ENCODE measurements around the gene CDKN1B. TPM values are rescaled to one million over a fixed set of nuclear protein-coding genes. Genes with fewer than 3 reads are reported as not detected.
A peak's percentile ranks its signal among the peaks of the same experiment; 100 is the strongest.

Gene CDKN1B
- total and polyA plus RNA-seq, 2 experiments from 2014 or later, result 3.4 to 24.4 TPM

DNA sequence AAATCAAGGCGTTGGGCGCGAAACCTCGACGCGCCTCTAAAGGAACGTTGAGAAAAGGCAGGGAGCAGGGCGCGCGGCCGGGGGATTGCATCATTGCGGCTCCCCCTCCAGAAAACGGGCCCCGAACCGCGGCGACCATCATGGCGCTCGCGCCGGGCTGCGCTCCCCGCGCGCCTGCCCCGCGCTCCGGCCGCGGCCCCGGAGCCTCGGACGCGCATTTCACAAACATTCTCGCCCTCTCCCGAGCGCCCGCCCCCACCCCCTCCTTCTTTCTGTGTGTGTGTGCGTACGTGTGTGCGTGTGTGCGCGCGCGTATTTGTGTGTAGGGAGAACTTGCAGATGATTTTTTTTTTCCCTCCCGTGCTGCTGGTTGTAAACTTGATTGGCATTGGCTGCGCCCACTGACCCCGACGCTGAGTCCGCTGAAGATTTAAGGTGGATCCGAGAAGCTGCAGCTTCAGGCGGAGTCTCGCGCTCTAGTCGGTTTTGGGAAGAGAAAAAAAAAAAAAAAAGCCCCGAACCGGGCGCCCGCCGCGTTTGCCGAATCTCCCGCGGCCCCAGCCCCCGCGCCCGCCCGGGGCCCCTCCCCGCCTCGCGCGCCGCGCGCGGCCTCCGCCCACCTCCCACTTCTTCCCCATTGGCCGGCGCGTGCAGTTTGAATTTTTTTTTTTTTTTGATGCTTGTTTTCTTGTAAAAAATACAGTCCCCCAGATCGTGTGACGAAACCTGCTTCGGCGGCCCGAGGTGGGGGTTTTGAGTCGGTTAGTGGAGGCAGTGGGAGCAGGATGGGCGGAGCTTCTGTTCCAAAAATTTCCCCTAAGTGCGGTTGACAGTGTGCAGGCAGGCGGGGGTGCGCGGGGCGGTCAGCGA, 8.2 kb downstream of the CDKN1B start:
- Histone ChIP-seq H3K9ac (peak overlapping the region; percentile 97), H3K27me3 (replicated peaks; ENCODE audit: insufficient read depth) (no peaks in the 10 kb centered on the region), H3K27ac (peak overlapping the region; percentile 94), H3F3A (ENCODE audit: insufficient read depth) (peaks cover 36% of the 10 kb centered on the region), H3K9me3 (ENCODE audit: low read depth) (no peaks in the 10 kb centered on the region), H3K4me2 (ENCODE audit: unreplicated experiment) (peak overlapping the region; percentile 89), H3K36me3 (ENCODE audit: low read depth) (peaks cover 14% of the 10 kb centered on the region; the same call in 1 of the 2 replicates), H3K9me2 (ENCODE audit: insufficient read depth) (no peaks in the 10 kb centered on the region), H3K79me2 (ENCODE audit: insufficient read depth) (peaks cover 76% of the 10 kb centered on the region), H3K4me3 (peak overlapping the region; percentile 90), H2AFZ (peak overlapping the region; percentile 85), H4K20me1 (ENCODE audit: insufficient read depth) (no peaks in the 10 kb centered on the region), H3K4me1 (ENCODE audit: insufficient read depth) (peaks cover 30% of the 10 kb centered on the region)
- 1% methylated on average over 69 to 92 of the region's 93 CpGs for WGBS, 2 experiments (ENCODE audit: low coverage in 1 of 2, low lambda C conversion rate in 2 of 2, missing lambda C conversion rate in 2 of 2)
- in situ Hi-C loops (cut with MboI), result no loop called here
- TF ChIP-seq EZH2 (IDR thresholded peaks at IDR 0.05; ENCODE audit: insufficient read depth, poor library complexity, severe bottlenecking), result no peak
- peak; percentile 99 for DNase-seq

DNA sequence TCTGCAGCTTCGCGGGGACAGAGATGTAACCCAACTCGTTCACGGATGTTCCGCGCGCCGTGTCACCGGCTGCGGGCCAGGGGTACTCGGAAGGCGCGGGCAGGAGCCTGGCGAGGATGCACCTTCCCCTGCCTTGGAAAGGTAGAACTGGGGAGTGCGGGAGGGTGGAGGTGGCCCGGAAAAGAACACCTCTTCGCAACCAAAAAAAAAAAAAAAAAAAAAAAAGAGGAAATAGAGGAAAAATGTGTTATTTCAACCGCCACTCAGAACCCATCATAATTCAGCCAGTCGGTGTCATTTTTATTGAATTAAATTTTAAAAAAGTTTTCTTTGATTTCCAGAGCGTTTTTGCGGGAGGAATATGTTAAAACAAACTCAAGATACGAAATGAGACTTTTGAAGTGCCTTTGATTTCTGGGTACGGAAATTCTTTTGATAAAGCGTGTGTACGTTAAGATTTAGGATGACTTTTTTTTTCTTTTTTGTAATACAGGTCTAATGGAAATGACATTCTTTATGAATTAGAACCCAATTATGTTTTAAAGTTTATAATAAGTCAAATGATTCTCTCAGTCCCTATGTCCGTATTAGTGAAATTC, 8.9 kb downstream of the CDKN1B start:
- peak overlapping the region; percentile 97 for H3K9ac ChIP-seq
- peaks cover 23% of the 10 kb centered on the region for H3K4me1 ChIP-seq (ENCODE audit: insufficient read depth)
- WGBS, 2 experiments (ENCODE audit: low coverage in 1 of 2, low lambda C conversion rate in 2 of 2, missing lambda C conversion rate in 2 of 2), result 4 to 6% methylated on average over 26 of the region's 26 CpGs
- no peaks in the 10 kb centered on the region for H3K9me3 ChIP-seq (ENCODE audit: low read depth)
- DNase-seq, result no peak
- H2AFZ ChIP-seq, result peak overlapping the region; percentile 85
- peaks cover 29% of the 10 kb centered on the region for H3F3A ChIP-seq (ENCODE audit: insufficient read depth)
- H3K9me2 ChIP-seq (ENCODE audit: insufficient read depth), result no peaks in the 10 kb centered on the region
- peaks cover 76% of the 10 kb centered on the region for H3K79me2 ChIP-seq (ENCODE audit: insufficient read depth)
- peak overlapping the region; percentile 89 for H3K4me2 ChIP-seq (ENCODE audit: unreplicated experiment)
- no peak for TF ChIP-seq EZH2phosphoT487 (IDR thresholded peaks at IDR 0.05; ENCODE audit: insufficient read depth, low read depth)
- TF ChIP-seq EZH2 (IDR thresholded peaks at IDR 0.05; ENCODE audit: insufficient read depth, poor library complexity, severe bottlenecking), result no peak
- H3K4me3 ChIP-seq, result peak overlapping the region; percentile 90
- no peaks in the 10 kb centered on the region for H3K27me3 ChIP-seq (replicated peaks; ENCODE audit: insufficient read depth)
- peak overlapping the region; percentile 94 for H3K27ac ChIP-seq
- 0 out of 2 replicates have a peak, but pooled peaks cover 7% of the 10 kb centered on the region for H3K36me3 ChIP-seq (ENCODE audit: low read depth)
- no peaks in the 10 kb centered on the region for H4K20me1 ChIP-seq (ENCODE audit: insufficient read depth)
- in situ Hi-C loops (cut with MboI), result no loop called here

DNA sequence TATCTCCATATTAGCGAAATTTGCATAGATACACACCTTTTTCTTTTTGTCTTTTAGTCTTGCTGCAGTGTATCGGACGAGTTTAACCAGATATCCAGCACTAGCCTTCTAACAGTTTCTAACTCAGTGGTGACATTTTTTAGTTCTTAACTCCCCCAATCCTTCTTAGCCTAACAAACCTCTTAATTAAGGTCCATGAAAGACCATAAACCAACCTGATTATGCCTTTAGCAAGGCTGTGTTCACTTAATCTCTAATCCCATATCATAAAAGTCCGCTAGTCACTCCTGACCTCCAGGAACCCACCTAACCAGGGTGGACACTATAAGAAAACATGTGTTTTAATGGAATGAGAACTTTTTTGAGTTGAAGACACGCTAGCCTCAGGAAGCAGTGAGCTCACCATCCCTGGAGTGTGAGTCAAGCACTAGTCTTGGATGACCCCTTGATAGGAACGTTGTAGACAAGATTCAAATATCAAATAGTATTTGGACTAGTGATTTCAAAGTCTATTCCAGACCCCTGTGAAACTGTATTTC, 9.5 kb downstream of the CDKN1B start:
- Histone ChIP-seq H3K27me3 (replicated peaks; ENCODE audit: insufficient read depth) (no peaks in the 10 kb centered on the region), H3K27ac (peak overlapping the region; percentile 94), H3K36me3 (ENCODE audit: low read depth) (0 out of 2 replicates have a peak, but pooled peaks cover 6% of the 10 kb centered on the region), H3K9me3 (ENCODE audit: low read depth) (no peaks in the 10 kb centered on the region), H3K9me2 (ENCODE audit: insufficient read depth) (no peaks in the 10 kb centered on the region), H3K4me1 (ENCODE audit: insufficient read depth) (peaks cover 18% of the 10 kb centered on the region), H3K79me2 (ENCODE audit: insufficient read depth) (peaks cover 76% of the 10 kb centered on the region), H3F3A (ENCODE audit: insufficient read depth) (peaks cover 26% of the 10 kb centered on the region), H3K4me2 (ENCODE audit: unreplicated experiment) (peak overlapping the region; percentile 89), H2AFZ (peak overlapping the region; percentile 85), H3K9ac (peak overlapping the region; percentile 97), H4K20me1 (ENCODE audit: insufficient read depth) (no peaks in the 10 kb centered on the region), H3K4me3 (peak overlapping the region; percentile 90)
- in situ Hi-C loops (cut with MboI), result no loop called here
- 12 to 22% methylated on average over 6 of the region's 6 CpGs for WGBS, 2 experiments (ENCODE audit: low coverage in 1 of 2, low lambda C conversion rate in 2 of 2, missing lambda C conversion rate in 2 of 2)
- DNase-seq, result peak; percentile 92
- TF ChIP-seq EZH2 (IDR thresholded peaks at IDR 0.05; ENCODE audit: insufficient read depth, poor library complexity, severe bottlenecking) (no peak), EZH2phosphoT487 (IDR thresholded peaks at IDR 0.05; ENCODE audit: insufficient read depth, low read depth) (no peak)

DNA sequence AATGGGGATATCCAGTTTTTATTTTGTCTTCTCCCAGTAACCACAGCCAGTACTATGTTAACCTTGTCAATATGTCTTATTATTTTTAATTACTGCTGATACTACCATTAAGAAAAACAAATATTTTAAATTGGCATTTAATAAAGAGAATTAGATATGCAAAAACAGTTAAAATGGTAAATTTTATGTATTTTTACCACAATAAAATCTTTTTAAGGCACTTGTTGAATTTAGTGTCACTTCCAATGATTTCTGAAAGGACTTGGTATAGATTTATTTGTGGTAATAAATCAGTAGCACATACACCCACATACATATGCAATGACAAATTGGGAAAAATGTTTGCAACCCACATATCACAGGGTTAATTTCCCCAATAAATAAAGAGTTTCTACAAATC, 14.0 kb downstream of the CDKN1B start:
- H3K9me2 ChIP-seq (ENCODE audit: insufficient read depth), result no peaks in the 10 kb centered on the region
- no peak overlapping the region for H3K9ac ChIP-seq
- H3K27ac ChIP-seq, result no peak overlapping the region
- H3K9me3 ChIP-seq (ENCODE audit: low read depth), result no peaks in the 10 kb centered on the region
- no peaks in the 10 kb centered on the region for H3K27me3 ChIP-seq (replicated peaks; ENCODE audit: insufficient read depth)
- peaks cover 7% of the 10 kb centered on the region for H3K4me1 ChIP-seq (ENCODE audit: insufficient read depth)
- H4K20me1 ChIP-seq (ENCODE audit: insufficient read depth), result no peaks in the 10 kb centered on the region
- H3K4me2 ChIP-seq (ENCODE audit: unreplicated experiment), result no peak overlapping the region
- in situ Hi-C loops (cut with MboI), result no loop called here
- TF ChIP-seq EZH2phosphoT487 (IDR thresholded peaks at IDR 0.05; ENCODE audit: insufficient read depth, low read depth), result no peak
- TF ChIP-seq EZH2 (IDR thresholded peaks at IDR 0.05; ENCODE audit: insufficient read depth, poor library complexity, severe bottlenecking), result no peak
- H3F3A ChIP-seq (ENCODE audit: insufficient read depth), result peaks cover 10% of the 10 kb centered on the region
- H3K79me2 ChIP-seq (ENCODE audit: insufficient read depth), result peaks cover 87% of the 10 kb centered on the region
- no peak for DNase-seq
- no peak overlapping the region for H2AFZ ChIP-seq
- H3K4me3 ChIP-seq, result no peak overlapping the region
- no peaks in the 10 kb centered on the region for H3K36me3 ChIP-seq (ENCODE audit: low read depth)

Measured in GM23248 (cell line).